GM21717 (cell line): ENCODE data around the gene ACCS.

ENCODE experiments used
- ATAC-seq: cut with Tn5 transposase; IDR thresholded peaks from one replicate; pipeline ENCODE4 v1.9.1; 2021; ENCODE audit warnings: mild to moderate bottlenecking, moderate library complexity; ENCODE audit not compliant: unreplicated experiment

ACCS gene

GRCh38 chr11:44130751-44131150 is 64.7 kb downstream of the ACCS start:
- ATAC-seq, result no peak

DNA sequence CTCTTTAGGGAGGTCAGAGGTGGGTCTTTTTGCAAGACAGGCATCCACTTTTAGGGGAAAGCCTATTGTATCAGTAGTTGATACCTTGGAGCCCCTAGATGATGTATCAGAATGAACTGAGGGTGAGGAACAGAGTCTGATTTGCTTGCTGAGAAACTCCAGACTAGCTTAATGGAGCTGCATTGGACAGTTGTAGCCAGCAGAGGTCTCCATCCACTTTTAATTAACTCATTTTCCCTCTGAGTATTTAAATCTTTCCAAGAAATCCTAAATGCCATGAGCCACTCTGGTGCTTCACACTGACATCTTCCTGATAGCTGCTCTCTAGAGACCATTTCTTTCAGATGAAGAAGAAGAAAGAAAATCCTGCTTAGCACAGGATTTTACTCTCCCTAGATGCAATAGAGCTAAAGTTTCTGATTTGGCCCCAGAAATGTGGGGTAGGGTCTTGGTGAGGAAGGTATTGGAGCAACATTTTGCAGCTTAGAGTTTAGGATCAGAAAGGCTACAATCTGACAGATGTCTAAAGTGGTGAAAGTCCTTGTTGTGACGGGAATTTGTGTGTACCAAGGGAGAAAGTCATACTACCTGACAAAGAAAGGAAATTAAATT is 67.4 kb downstream of the ACCS start:
- no peak for ATAC-seq
